GM23338 (cell line): ENCODE data around the gene RHO.

Source experiments
- CTCF ChIP-seq, 2 experiments: fragments of 200-600 bp in 1 of 2; sonication (generic) in 1 of 2; conservative IDR thresholded peaks; 2 replicates each; pipeline versions ENCODE4 v1.5.1 to v1.6.1; 2016 to 2017; ENCODE audit warnings: antibody characterized with exemption in 2 of 2, low read depth in 2 of 2, mild to moderate bottlenecking in 2 of 2, moderate library complexity in 1 of 2
- EZH2 ChIP-seq: fragments of 200-600 bp; sonication (generic); IDR thresholded peaks from one replicate; pipeline ENCODE4 v1.8.0; 2017; ENCODE audit warnings: antibody characterized with exemption, mild to moderate bottlenecking, low read depth; ENCODE audit not compliant: unreplicated experiment
- TF ChIP-seq, protein P1 (sequence below): IDR thresholded peaks from 2 replicates; pipeline ENCODE4 v1.6.1; 2016; ENCODE audit warnings: antibody characterized with exemption

- TF ChIP-seq CTCF (conservative IDR thresholded peaks at IDR 0.05; ENCODE audit: low read depth in 2 of 2) (no peak), EZH2 (no peak)
- TF ChIP-seq, protein P1, sequence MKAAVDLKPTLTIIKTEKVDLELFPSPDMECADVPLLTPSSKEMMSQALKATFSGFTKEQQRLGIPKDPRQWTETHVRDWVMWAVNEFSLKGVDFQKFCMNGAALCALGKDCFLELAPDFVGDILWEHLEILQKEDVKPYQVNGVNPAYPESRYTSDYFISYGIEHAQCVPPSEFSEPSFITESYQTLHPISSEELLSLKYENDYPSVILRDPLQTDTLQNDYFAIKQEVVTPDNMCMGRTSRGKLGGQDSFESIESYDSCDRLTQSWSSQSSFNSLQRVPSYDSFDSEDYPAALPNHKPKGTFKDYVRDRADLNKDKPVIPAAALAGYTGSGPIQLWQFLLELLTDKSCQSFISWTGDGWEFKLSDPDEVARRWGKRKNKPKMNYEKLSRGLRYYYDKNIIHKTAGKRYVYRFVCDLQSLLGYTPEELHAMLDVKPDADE = no peak
Measured at GRCh38 chr3:129549006-129549800, 20.8 kb downstream of the RHO start.
